Karpas-422 (cell line): ENCODE results near the gene ZNF57. TPM values are rescaled to one million over a fixed set of nuclear protein-coding genes. Genes with fewer than 3 reads are reported as not detected.
A peak's percentile ranks its signal among the peaks of the same experiment; 100 is the strongest.
"Not testable (repeated sequence)": the region's sequence is repeated elsewhere in the genome, so short reads cannot be mapped to it uniquely, and the experiment has no call there.

ENCODE experiments used
- DNase-seq: peaks from one replicate; pipeline ENCODE4 v3.0.0-alpha.2; 2015
- H2AFZ ChIP-seq: fragments of 200-600 bp; sonication (generic); 2 replicates; pipeline ENCODE4 v1.6.1; 2014; ENCODE audit warnings: antibody characterized with exemption, low read length, mixed read lengths
- H3K27ac ChIP-seq: fragments of 200-600 bp; sonication (generic); 2 replicates; pipeline ENCODE4 v1.5.1; 2014; ENCODE audit warnings: mild to moderate bottlenecking, low read length, moderate library complexity
- H3K27me3 ChIP-seq: fragments of 200-600 bp; sonication (generic); 2 replicates; pipeline ENCODE4 v1.6.1; 2014; ENCODE audit warnings: low read length, mixed read lengths
- H3K36me3 ChIP-seq: fragments of 200-600 bp; sonication (generic); 2 replicates; pipeline ENCODE4 v1.6.1; 2014; ENCODE audit warnings: low read length, mixed read lengths; ENCODE audit not compliant: insufficient read depth
- H3K4me1 ChIP-seq: fragments of 200-600 bp; sonication (generic); 2 replicates; pipeline ENCODE4 v1.6.1; 2014; ENCODE audit warnings: mild to moderate bottlenecking, low read length, mixed read lengths
- H3K4me2 ChIP-seq: fragments of 200-600 bp; sonication (generic); 2 replicates; pipeline ENCODE4 v1.6.1; 2014; ENCODE audit warnings: low read length, low read depth, mild to moderate bottlenecking; ENCODE audit not compliant: poor library complexity, severe bottlenecking
- H3K4me3 ChIP-seq: fragments of 200-600 bp; sonication (generic); 2 replicates; pipeline ENCODE4 v1.5.1; 2014; ENCODE audit warnings: mild to moderate bottlenecking, antibody characterized with exemption, low read length, mixed read lengths
- H3K79me2 ChIP-seq: fragments of 200-600 bp; sonication (generic); 2 replicates; pipeline ENCODE4 v1.6.1; 2014; ENCODE audit warnings: mild to moderate bottlenecking, low read length, mixed read lengths
- H3K9ac ChIP-seq: fragments of 200-600 bp; sonication (generic); 2 replicates; pipeline ENCODE4 v1.6.0; 2014; ENCODE audit warnings: low read length
- H3K9me2 ChIP-seq: fragments of 200-600 bp; sonication (generic), shearing (Covaris generic); replicated peaks from 2 replicates; pipeline ENCODE4 v1.6.0; 2014; ENCODE audit warnings: mild to moderate bottlenecking, low read length, moderate library complexity; ENCODE audit not compliant: insufficient read depth
- H3K9me3 ChIP-seq: fragments of 300-700, 200-600 bp; sonication (generic); 2 replicates; pipeline ENCODE4 v1.6.1; 2014; ENCODE audit warnings: low read length, mixed read lengths
- H4K20me1 ChIP-seq: fragments of 200-600 bp; sonication (generic); 2 replicates; pipeline ENCODE4 v1.6.1; 2014; ENCODE audit warnings: mild to moderate bottlenecking, antibody characterized with exemption, low read length, low read depth; ENCODE audit not compliant: insufficient read depth
- total RNA-seq: library from RNA; depleted of rRNA; stranded (reverse); fragments of >200 nt; shearing (Covaris generic); gene quantifications from 2 replicates; pipeline ENCODE4 v1.2.3, GENCODE V29; 2014; ENCODE audit warnings: low replicate concordance

The ZNF57 gene
- total RNA-seq, 1 experiment from 2014 or later = 1.0 TPM

GRCh38 chr19:2865334-2866100, 35.2 kb upstream of the ZNF57 start:
- H3K4me1 ChIP-seq = no peaks in the 10 kb centered on the region
- H3K9me2 ChIP-seq = no peaks in the 10 kb centered on the region
- no peak for DNase-seq
- H3K4me2 ChIP-seq = no peak overlapping the region
- no peak overlapping the region for H3K9ac ChIP-seq
- H3K36me3 ChIP-seq = no peaks in the 10 kb centered on the region
- no peaks in the 10 kb centered on the region for H4K20me1 ChIP-seq
- H2AFZ ChIP-seq = no peak overlapping the region
- no peaks in the 10 kb centered on the region for H3K27me3 ChIP-seq
- H3K79me2 ChIP-seq = no peaks in the 10 kb centered on the region
- H3K4me3 ChIP-seq = no peak overlapping the region
- H3K27ac ChIP-seq = no peak overlapping the region
- H3K9me3 ChIP-seq = no peaks in the 10 kb centered on the region

DNA sequence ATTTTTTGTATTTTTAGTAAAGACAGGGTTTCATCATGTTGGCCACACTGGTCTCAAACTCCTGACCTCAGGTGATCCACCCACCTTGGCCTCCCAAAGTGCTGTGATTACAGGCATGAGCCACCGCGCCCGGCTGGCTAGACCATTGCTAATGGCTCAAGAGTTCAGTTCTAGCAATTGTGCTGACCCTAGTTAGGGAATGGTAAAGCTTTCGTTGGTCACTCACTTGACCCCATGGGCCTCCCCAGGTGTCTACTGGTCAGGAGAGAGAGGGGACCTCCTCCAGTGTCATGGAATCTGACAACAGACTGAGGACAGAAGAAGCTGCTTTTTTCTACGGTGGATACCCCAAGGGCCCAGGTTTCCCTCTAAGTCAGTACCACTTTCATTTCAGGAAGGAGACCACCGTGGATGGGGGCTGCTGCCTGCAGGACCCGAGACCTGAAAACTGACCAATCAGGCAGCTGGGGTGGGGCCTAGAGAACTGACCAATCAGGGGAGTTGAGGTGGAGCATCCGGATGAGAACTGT, 34.2 kb upstream of the ZNF57 start:
- no peaks in the 10 kb centered on the region for H3K27me3 ChIP-seq
- H3K9me3 ChIP-seq = no peaks in the 10 kb centered on the region
- no peak overlapping the region for H3K4me2 ChIP-seq
- H3K9me2 ChIP-seq = no peaks in the 10 kb centered on the region
- H3K79me2 ChIP-seq = no peaks in the 10 kb centered on the region
- H3K4me3 ChIP-seq = no peak overlapping the region
- no peak overlapping the region for H3K9ac ChIP-seq
- H2AFZ ChIP-seq = no peak overlapping the region
- H3K36me3 ChIP-seq = no peaks in the 10 kb centered on the region
- no peaks in the 10 kb centered on the region for H4K20me1 ChIP-seq
- DNase-seq = no peak
- H3K27ac ChIP-seq = no peak overlapping the region
- H3K4me1 ChIP-seq = no peaks in the 10 kb centered on the region

DNA sequence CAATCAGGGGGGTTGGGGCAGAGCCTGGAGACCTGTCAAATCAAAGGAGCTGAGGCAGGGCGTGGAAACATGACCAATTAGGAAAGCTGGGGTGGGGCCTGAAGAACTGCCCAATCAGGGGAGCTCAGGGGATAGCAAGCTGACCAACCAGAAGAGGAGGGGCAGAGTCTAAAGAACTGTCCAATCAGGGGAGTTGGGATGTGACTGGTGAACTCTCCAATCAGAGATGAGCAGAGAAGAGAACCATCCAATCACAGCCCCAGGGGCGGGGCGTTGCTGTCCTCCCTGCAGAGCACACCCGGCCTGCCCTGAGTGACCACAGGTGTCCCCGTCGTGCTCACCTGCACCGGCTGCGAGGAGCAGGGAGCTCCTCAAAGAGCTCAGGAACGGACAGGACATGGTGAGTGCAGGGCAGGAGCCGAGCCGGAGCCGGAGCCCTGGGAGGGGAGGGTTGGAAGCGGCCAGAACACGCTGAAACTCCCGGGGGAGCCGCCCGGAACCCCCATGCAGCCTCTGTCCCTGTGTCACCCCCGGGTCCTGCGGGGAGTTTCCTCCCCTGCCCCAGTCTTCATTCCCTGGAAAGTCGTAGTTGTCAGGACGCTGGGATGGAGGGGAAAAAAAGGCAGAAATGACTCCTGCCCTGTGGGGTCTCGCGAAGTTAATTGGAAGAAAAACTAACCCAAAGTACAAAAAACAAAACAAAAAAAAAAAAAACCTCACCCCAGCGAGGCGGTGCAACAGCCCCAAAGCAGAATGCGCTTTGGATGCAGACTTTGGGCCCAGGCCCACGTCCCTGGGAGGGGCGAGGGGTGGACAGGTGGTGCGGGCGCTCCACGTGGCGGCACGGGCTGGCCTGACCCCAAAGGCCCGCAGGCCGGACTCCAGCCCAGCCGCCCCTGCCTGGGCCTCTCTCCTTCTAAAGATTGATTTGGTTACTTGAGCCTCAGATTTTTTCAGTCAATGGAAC, 33.4 kb upstream of the ZNF57 start, which contains the start of gene ZNF556:
Gene ZNF556, plus strand, starts transcription at position 311 of the 967 bp plus-strand sequence. Its CDS starts 87 bp downstream, at position 398.
- no peak within 1 kb of the TSS for H2AFZ ChIP-seq
- no peaks in the 10 kb centered on the region for H4K20me1 ChIP-seq
- H3K79me2 ChIP-seq = no peaks in the 10 kb centered on the region
- no peak within 1 kb of the TSS for H3K27ac ChIP-seq
- H3K4me1 ChIP-seq = no peaks in the 10 kb centered on the region
- H3K9ac ChIP-seq = no peak within 1 kb of the TSS
- H3K27me3 ChIP-seq = no peaks in the 10 kb centered on the region
- H3K36me3 ChIP-seq = no peaks in the 10 kb centered on the region
- no peak within 1 kb of the TSS for H3K4me2 ChIP-seq
- no peak within 1 kb of the TSS for H3K4me3 ChIP-seq
- H3K9me2 ChIP-seq = no peaks in the 10 kb centered on the region
- DNase-seq = peak; percentile 87
- no peaks in the 10 kb centered on the region for H3K9me3 ChIP-seq

- Histone ChIP-seq H3K79me2 (no peaks in the 10 kb centered on the region), H3K27ac (no peak overlapping the region), H4K20me1 (no peaks in the 10 kb centered on the region), H3K4me1 (no peaks in the 10 kb centered on the region), H3K36me3 (no peaks in the 10 kb centered on the region), H3K27me3 (no peaks in the 10 kb centered on the region), H3K4me2 (no peak overlapping the region), H3K9me3 (no peaks in the 10 kb centered on the region), H3K4me3 (no peak overlapping the region), H3K9me2 (no peaks in the 10 kb centered on the region), H3K9ac (no peak overlapping the region), H2AFZ (no peak overlapping the region)
- no peak for DNase-seq
These were observed 31.1 kb upstream of the ZNF57 start for GRCh38 chr19:2869618-2870017.

DNA sequence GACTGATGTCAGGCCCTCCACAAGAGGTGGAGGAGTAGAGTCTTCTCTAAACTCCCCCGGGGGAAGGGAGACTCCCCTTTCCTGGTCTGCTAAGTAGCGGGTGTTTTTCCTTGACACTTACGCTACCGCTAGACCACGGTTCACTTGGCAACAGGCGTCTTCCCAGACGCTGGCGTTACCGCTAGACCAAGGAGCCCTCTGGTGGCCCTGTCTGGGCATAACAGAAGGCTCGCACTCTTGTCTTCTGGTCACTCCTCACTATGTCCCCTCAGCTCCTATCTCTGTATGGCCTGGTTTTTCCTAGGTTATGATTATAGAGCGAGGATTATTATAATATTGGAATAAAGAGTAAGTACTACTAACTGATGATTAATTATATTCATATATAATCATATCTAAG, 28.6 kb upstream of the ZNF57 start:
- H3K9me2 ChIP-seq, H3K27ac ChIP-seq, H3K79me2 ChIP-seq, H3K9me3 ChIP-seq, H3K36me3 ChIP-seq, H2AFZ ChIP-seq, H3K9ac ChIP-seq, H3K27me3 ChIP-seq, H4K20me1 ChIP-seq, H3K4me2 ChIP-seq, DNase-seq, H3K4me1 ChIP-seq, H3K4me3 ChIP-seq: not testable (repeated sequence)

DNA sequence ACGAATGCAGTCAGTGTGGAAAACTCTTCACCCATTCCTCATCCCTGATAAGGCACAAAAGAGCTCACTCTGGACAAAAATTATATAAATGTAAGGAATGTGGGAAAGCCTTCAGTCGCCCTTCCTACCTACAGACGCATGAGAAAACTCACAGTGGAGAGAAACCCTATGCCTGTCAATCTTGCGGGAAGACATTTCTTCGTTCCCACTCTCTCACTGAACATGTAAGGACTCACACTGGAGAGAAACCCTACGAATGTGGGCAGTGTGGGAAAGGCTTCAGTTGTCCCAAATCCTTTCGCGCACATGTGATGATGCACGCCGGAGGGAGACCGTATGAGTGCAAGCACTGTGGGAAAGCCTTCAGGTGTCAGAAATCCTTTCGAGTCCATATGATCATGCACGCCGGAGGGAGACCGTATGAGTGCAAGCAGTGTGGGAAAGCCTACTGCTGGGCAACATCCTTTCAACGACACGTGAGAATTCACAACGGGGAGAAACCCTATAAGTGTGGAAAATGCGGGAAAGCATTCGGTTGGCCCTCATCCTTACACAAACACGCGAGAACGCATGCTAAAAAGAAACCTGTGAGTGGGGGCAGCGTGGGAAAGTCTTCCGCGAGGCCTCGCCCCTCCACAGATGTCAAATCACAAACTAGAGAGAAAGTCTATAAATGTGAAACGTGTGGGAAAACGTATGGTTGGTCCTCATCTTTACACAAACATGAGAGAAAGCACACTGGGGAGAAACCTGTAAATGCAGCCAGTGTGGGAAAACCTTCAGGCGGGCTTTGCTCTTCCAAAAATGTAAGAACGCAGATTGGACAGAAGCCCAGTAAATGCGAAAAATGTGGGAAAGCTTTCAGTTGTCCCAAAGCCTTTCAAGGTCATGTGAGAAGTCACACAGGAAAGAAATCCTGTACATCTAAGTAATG, 23.1 kb upstream of the ZNF57 start:
- H3K4me3 ChIP-seq = no peak overlapping the region
- H3K4me1 ChIP-seq = no peaks in the 10 kb centered on the region
- no peak overlapping the region for H3K27ac ChIP-seq
- peaks cover 15% of the 10 kb centered on the region for H3K9me3 ChIP-seq
- H3K9me2 ChIP-seq = no peaks in the 10 kb centered on the region
- H3K27me3 ChIP-seq = no peaks in the 10 kb centered on the region
- no peak for DNase-seq
- H3K4me2 ChIP-seq = no peak overlapping the region
- no peak overlapping the region for H3K9ac ChIP-seq
- no peaks in the 10 kb centered on the region for H3K36me3 ChIP-seq
- H4K20me1 ChIP-seq = no peaks in the 10 kb centered on the region
- no peaks in the 10 kb centered on the region for H3K79me2 ChIP-seq
- H2AFZ ChIP-seq = no peak overlapping the region

- Histone ChIP-seq H3K27me3 (no peaks in the 10 kb centered on the region), H3K4me3 (no peak overlapping the region), H4K20me1 (no peaks in the 10 kb centered on the region), H3K4me2 (no peak overlapping the region), H3K79me2 (no peaks in the 10 kb centered on the region), H3K36me3 (no peaks in the 10 kb centered on the region), H3K9me2 (no peaks in the 10 kb centered on the region), H3K4me1 (no peaks in the 10 kb centered on the region), H3K9ac (no peak overlapping the region), H3K27ac (no peak overlapping the region), H3K9me3 (peaks cover 4% of the 10 kb centered on the region; the same call in 1 of the 2 replicates), H2AFZ (no peak overlapping the region)
- DNase-seq = peak; percentile 71
These were observed 16.9 kb upstream of the ZNF57 start for GRCh38 chr19:2883686-2884439.
